Measurements from ENCODE around the gene AP5S1.

The AP5S1 gene, protein sequence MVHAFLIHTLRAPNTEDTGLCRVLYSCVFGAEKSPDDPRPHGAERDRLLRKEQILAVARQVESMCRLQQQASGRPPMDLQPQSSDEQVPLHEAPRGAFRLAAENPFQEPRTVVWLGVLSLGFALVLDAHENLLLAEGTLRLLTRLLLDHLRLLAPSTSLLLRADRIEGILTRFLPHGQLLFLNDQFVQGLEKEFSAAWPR

GRCh38 chr20:3820048-3820900, at the start of gene AP5S1:
AP5S1 (plus strand) TSS chr20:3820547; CDS start chr20:3822118, 1,571 bp downstream.
- DNase-seq (ENCODE audit: low read depth in 2 of 2), result peak; percentile 83 to 88

- no peak for DNase-seq (ENCODE audit: low read depth in 2 of 2)
These were observed 48.7 kb upstream of the AP5S1 start for GRCh38 chr20:3771552-3772058.

DNA sequence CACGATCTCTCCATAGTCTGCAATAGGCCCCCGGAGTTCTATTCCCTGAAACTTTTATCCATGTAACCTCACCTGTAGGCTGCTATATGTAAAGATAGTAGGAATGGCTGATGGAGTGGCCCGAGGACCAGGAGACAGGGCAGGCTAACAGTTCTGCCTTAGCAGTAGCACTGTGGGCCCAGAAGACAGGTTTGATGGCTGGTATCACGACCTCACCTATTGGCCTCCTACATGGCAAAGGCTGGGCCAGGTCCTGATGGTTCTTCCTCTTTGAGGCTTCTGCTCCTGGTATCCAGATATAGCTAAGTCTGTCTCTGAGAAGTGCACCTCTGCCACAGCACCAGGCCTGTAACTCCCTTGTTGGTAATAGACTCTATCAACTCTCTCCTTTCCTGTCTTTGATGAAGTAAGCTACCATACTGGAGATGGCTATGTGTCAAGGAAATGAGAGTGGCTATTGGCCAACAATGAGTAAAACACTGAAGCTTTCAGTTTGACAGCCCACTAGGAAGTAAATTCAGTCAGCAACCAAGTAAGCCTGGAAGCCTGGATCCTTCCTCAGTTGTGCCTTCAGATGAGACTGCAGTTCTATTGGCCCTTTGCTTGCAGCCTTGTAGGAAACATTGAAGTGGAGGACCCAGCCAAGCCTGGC, 44.8 kb upstream of the AP5S1 start:
- DNase-seq (ENCODE audit: low read depth in 2 of 2), result no peak

DNA sequence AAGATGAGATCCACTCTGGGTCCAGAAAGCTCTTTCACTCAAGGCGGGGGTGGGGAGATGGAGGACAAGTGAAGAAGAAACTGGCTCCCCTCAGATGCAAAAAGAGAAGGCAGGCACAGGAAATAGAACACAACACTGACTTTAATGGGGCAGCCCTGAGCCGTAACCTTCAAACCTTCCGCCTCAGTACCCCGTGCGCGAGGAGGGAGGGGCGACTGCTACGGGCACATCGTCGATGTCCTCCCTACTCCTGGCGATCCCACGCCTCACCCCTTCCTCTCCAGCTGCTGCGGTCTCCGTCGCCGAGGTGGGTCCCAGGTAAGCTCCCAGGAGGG, 43.0 kb upstream of the AP5S1 start:
- DNase-seq (ENCODE audit: low read depth in 2 of 2), result no peak

- DNase-seq (ENCODE audit: low read depth in 2 of 2), result peak in 1 of 2 donors; percentile 47
These were observed 42.4 kb upstream of the AP5S1 start for GRCh38 chr20:3777716-3778629.

DNA sequence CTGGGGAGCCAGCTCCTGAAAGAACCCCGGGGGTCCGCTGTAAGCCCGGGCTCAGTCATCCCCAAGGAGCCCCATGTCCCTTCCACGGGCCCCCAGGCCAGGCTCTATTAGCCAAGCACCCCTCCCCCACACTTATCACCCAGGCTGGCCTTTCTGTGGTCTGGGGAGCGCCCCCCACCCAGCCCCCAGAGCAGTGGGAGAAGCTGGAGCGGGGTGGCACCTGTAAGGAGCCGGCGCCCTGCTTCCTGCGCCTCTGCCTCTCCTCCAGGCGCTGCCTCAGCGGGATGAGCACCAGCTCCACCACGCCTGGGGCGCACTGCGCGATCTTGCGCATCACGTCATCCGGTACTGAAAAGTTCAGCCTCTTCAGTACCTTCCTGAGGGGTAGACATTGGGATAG, 41.4 kb upstream of the AP5S1 start:
- no peak for DNase-seq (ENCODE audit: low read depth in 2 of 2)

DNA sequence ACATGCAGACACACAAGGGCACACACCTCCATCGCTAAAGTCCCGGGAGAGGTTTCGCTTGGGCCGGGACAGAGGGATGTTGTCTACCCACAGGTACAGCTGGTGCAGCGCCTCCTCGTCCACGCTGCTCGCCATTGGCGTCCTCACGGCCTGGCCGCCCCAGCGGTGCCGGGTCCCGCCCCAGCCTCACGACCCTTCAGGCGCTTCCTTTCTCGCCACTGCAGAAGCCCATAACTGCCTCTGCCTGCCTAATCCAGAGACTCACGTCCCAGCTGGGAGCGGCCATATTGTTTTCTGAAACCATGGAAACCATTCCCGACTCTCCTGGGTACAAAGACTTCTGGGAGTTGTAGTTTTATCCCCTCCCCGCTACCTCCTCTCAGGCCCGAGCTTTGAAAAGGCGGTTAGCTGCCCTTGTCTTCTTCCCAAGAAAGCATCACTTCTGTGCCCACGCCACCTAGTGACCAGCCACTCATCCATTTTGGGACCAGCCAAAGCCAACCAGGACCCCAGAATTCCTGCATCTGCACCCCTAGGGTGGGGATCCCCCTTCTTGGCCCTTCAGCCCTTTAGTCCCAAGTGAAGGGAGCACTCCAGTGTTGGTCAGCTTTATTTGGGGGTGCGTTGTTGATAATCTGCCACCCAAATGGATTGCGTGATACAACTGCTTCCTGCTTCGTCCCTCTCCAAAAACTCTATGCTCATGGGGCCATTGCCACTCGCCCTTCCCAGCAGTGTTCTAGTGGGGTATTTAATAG, 39.0 kb upstream of the AP5S1 start, which contains the start of gene SPEF1:
Gene SPEF1, minus strand, starts transcription at position 296 of the 758 bp plus-strand sequence. Its CDS starts 161 bp downstream, at position 135.
- DNase-seq (ENCODE audit: low read depth in 2 of 2), result no peak

GRCh38 chr20:3782597-3782996, 37.8 kb upstream of the AP5S1 start:
- DNase-seq (ENCODE audit: low read depth in 2 of 2), result no peak

- DNase-seq (ENCODE audit: low read depth in 2 of 2), result no peak
These were observed 37.3 kb upstream of the AP5S1 start for GRCh38 chr20:3783068-3783489.

DNA sequence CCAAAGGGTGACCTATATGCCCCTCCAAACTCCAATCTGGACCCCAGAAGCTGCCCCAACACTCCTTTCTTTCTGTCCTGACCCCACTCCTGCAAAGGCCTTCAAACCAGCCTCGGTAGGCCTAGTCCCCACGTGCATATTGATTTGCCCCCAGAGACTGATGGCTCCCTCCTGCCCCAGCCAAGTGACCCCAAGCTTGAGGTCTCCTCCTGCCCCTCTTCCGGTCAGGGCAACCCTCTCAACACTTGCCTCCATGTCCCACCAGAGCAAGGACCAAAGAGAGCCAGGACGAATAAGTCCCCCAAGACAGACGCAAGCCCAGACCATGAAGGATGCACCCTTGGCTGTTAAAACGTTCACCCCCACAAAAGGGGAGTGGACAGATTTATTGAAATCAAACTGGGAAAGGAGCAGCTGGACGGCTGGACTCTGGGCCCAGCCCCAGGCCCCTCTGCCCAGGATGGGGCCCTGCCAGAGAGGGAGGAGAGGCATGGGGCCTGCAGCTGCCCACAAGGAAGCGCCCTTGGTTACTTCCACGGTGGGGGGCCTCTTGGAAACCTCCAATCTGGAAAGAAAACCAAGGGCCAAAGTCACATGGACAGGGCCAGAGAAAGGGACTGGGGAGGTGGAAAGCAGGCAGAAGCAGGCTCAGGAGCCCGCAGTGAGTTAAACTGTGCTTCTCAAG, 36.7 kb upstream of the AP5S1 start:
- DNase-seq (ENCODE audit: low read depth in 2 of 2), result no peak

- DNase-seq (ENCODE audit: low read depth in 2 of 2), result no peak
These were observed 36.0 kb upstream of the AP5S1 start for GRCh38 chr20:3784216-3784853.

DNA sequence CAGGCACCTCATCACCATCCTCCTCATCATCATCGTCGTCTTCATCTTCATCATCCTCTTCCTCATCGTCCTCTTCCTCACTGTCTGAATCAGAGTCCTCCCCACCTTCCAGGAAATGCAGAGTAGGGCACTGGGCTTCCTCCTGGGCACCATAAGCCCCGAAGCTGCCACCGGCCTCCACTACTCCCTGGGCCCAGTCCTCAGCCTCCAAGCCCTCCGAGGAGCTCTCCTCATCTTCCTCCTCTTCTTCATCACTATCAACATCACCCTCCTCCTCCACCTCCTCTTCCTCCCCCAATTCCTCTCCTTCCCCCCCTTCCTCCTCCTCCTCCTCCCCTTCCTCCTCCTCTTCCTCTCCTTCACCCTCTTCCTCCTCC, 35.5 kb upstream of the AP5S1 start:
- DNase-seq (ENCODE audit: low read depth in 2 of 2), result no peak

GRCh38 chr20:3785240-3786125, 34.9 kb upstream of the AP5S1 start:
- no peak for DNase-seq (ENCODE audit: low read depth in 2 of 2)

- DNase-seq (ENCODE audit: low read depth in 2 of 2), result no peak
These were observed 34.2 kb upstream of the AP5S1 start for GRCh38 chr20:3786126-3786484.

- DNase-seq (ENCODE audit: low read depth in 2 of 2), result peak; percentile 60 to 85
These were observed 33.6 kb upstream of the AP5S1 start, which contains the start of gene CENPB for GRCh38 chr20:3786665-3787323. CENPB (minus strand) TSS chr20:3786740; CDS start chr20:3786483, 257 bp downstream.

GRCh38 chr20:3787324-3788014, 32.9 kb upstream of the AP5S1 start:
- no peak for DNase-seq (ENCODE audit: low read depth in 2 of 2)

DNA sequence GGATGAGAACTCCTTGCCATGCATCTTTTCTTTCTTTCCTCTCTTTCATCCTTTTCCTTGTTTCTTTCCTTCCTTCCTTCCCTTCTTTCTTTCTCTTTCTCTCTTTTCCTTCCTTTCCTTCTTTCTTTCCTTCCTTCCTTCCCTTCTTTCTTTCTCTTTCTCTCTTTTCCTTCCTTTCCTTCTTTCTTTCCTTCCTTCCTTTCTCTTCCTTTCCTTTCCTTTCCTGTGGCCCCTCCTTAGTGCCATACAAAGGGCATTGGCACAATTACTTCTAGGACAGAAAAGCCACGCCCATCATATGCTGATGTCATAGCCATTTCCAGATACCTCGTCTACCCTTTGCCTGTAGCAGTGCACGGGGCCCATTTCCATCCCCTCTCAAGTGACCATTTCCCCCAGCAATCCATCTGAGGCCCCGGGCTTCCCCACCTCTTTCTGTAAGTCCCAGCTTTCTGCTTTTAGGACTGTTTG, 31.6 kb upstream of the AP5S1 start:
- DNase-seq (ENCODE audit: low read depth in 2 of 2), result no peak

Measured in stimulated activated CD8-positive, alpha-beta memory T cell treated with anti-CD3 and anti-CD28 coated beads, Interleukin-7, amount 100 ng/mL, for 4 hours (primary cell).